GM18517 (cell line): ENCODE data around the gene GMNC.
A peak's percentile ranks its signal among the peaks of the same experiment; 100 is the strongest.

Experiments used
- ATAC-seq: cut with Tn5 transposase; IDR thresholded peaks from one replicate; pipeline ENCODE4 v1.9.1; 2021; ENCODE audit warnings: mild to moderate bottlenecking, moderate library complexity; ENCODE audit not compliant: unreplicated experiment

GMNC gene

GRCh38 chr3:190849607-190850006 lies 12.9 kb downstream of the GMNC start:
- no peak for ATAC-seq

- no peak for ATAC-seq
Measured at GRCh38 chr3:190848870-190849269, 13.6 kb downstream of the GMNC start.

- no peak for ATAC-seq
Measured at GRCh38 chr3:190847436-190847835, 15.1 kb downstream of the GMNC start.

- ATAC-seq: no peak
Measured at GRCh38 chr3:190840146-190840545, 22.3 kb downstream of the GMNC start.

- ATAC-seq: no peak
Measured at GRCh38 chr3:190831225-190831624, 31.3 kb downstream of the GMNC start.

GRCh38 chr3:190830031-190830430 lies 32.5 kb downstream of the GMNC start:
- no peak for ATAC-seq

GRCh38 chr3:190826018-190826417 lies 36.5 kb downstream of the GMNC start:
- no peak for ATAC-seq

GRCh38 chr3:190825386-190826016 lies 37.0 kb downstream of the GMNC start:
- no peak for ATAC-seq

GRCh38 chr3:190811775-190812480 lies 50.6 kb downstream of the GMNC start:
- ATAC-seq: peak; percentile 78

GRCh38 chr3:190810957-190811356 lies 51.5 kb downstream of the GMNC start:
- ATAC-seq: no peak

GRCh38 chr3:190809351-190809750 lies 53.1 kb downstream of the GMNC start:
- no peak for ATAC-seq

- no peak for ATAC-seq
Measured at GRCh38 chr3:190807719-190808375, 54.6 kb downstream of the GMNC start.
